GM21423 (cell line): ENCODE results near the gene ADARB1.

Experiments used
- ATAC-seq: cut with Tn5 transposase; IDR thresholded peaks from one replicate; pipeline ENCODE4 v1.9.1; 2021; ENCODE audit warnings: mild to moderate bottlenecking, moderate library complexity; ENCODE audit not compliant: unreplicated experiment

ADARB1 gene

GRCh38 chr21:45037986-45038385 is 36.4 kb upstream of the ADARB1 start:
- ATAC-seq, result no peak

- ATAC-seq, result no peak
These were observed 34.8 kb upstream of the ADARB1 start for GRCh38 chr21:45039317-45040156.

GRCh38 chr21:45040157-45040711 is 34.1 kb upstream of the ADARB1 start:
- no peak for ATAC-seq

GRCh38 chr21:45040739-45041138 is 33.6 kb upstream of the ADARB1 start:
- no peak for ATAC-seq

GRCh38 chr21:45041351-45041805 is 33.0 kb upstream of the ADARB1 start:
- no peak for ATAC-seq

- ATAC-seq, result no peak
These were observed 32.3 kb upstream of the ADARB1 start for GRCh38 chr21:45041984-45042663.

- ATAC-seq, result no peak
These were observed 31.7 kb upstream of the ADARB1 start for GRCh38 chr21:45042664-45043161.

GRCh38 chr21:45043541-45044020 is 30.8 kb upstream of the ADARB1 start:
- no peak for ATAC-seq

- no peak for ATAC-seq
These were observed 28.9 kb upstream of the ADARB1 start for GRCh38 chr21:45045481-45045880.

- no peak for ATAC-seq
These were observed 27.1 kb upstream of the ADARB1 start for GRCh38 chr21:45047257-45047656.

GRCh38 chr21:45048026-45048698 is 26.2 kb upstream of the ADARB1 start:
- no peak for ATAC-seq

GRCh38 chr21:45048968-45049367 is 25.4 kb upstream of the ADARB1 start:
- ATAC-seq, result no peak

- ATAC-seq, result no peak
These were observed 24.6 kb upstream of the ADARB1 start for GRCh38 chr21:45049714-45050344.

- ATAC-seq, result no peak
These were observed 24.0 kb upstream of the ADARB1 start for GRCh38 chr21:45050345-45050796.

GRCh38 chr21:45050797-45051489 is 23.4 kb upstream of the ADARB1 start:
- no peak for ATAC-seq

GRCh38 chr21:45051580-45052434 is 22.6 kb upstream of the ADARB1 start:
- no peak for ATAC-seq

GRCh38 chr21:45052960-45053359 is 21.4 kb upstream of the ADARB1 start:
- no peak for ATAC-seq

GRCh38 chr21:45053561-45054226 is 20.7 kb upstream of the ADARB1 start:
- no peak for ATAC-seq
